ENCODE measurements around the gene DCAF5. TPM values are rescaled to one million over a fixed set of nuclear protein-coding genes. Genes with fewer than 3 reads are reported as not detected.

DCAF5 gene
- polyA plus RNA-seq, 3 donors: 22.2 to 55.1 (median 30.6) TPM

- Histone ChIP-seq H3K9me3 (replicated peaks in 1 of 2; ENCODE audit: control insufficient read depth in 1 of 2, insufficient read depth in 1 of 2, low read length in 2 of 2) (no peaks in the 10 kb centered on the region), H3K9ac (ENCODE audit: insufficient read depth, low read length, poor library complexity, severe bottlenecking) (no peak overlapping the region), H4K20me1 (ENCODE audit: insufficient read depth, low read length) (peaks cover 97% of the 10 kb centered on the region), H3K36me3 (replicated peaks in 1 of 2; ENCODE audit: control insufficient read depth in 1 of 2, insufficient read depth in 2 of 2, low read length in 2 of 2) (peaks cover 7 to 45% of the 10 kb centered on the region in 2 donors), H3K4me2 (replicated peaks; ENCODE audit: extremely low read depth, low read length, poor library complexity, severe bottlenecking) (no peak overlapping the region), H3K79me2 (ENCODE audit: insufficient read depth, low read length) (peaks cover 81% of the 10 kb centered on the region), H3K4me3 (replicated peaks in 1 of 3; ENCODE audit: low read depth in 2 of 3, low read length in 3 of 3) (no peak overlapping the region), H3K4me1 (ENCODE audit: control insufficient read depth in 1 of 2, insufficient read depth in 2 of 2, low read length in 2 of 2) (no peaks in the 10 kb centered on the region), H3K27ac (ENCODE audit: low read depth in 1 of 2, low read length in 2 of 2) (no peak overlapping the region), H3K27me3 (ENCODE audit: control insufficient read depth in 2 of 2, insufficient read depth in 2 of 2, low read length in 2 of 2) (no peaks in the 10 kb centered on the region), H2AFZ (ENCODE audit: insufficient read depth, low read depth, low read length, poor library complexity, severe bottlenecking) (no peak overlapping the region)
- intact Hi-C loops (cut with micrococcal nuclease): no loop called here
- H3K4me3 Mint-ChIP-seq: no peak overlapping the region
- H3K9me3 Mint-ChIP-seq: peaks cover 0 to 1% (median 0%) of the 10 kb centered on the region in 7 donors
- no peaks in the 10 kb centered on the region for H3K27me3 Mint-ChIP-seq (ENCODE audit: low read depth in 3 of 3)
- no peak overlapping the region for H3K27ac Mint-ChIP-seq
- H3K36me3 Mint-ChIP-seq: peaks cover 34 to 50% of the 10 kb centered on the region in 2 donors
- 100% methylated on average over 4 of the region's 5 CpGs for WGBS (ENCODE audit: insufficient coverage)
- DNase-seq: no peak
- TF ChIP-seq CTCF (IDR thresholded peaks at IDR 0.05): no peak
- H3K4me1 Mint-ChIP-seq: peaks cover 14% of the 10 kb centered on the region
These were observed 10.8 kb downstream of the DCAF5 start for GRCh38 chr14:69142101-69142500.

- H3K79me2 ChIP-seq (ENCODE audit: insufficient read depth, low read length): peaks cover 80% of the 10 kb centered on the region
- no peak for DNase-seq
- Mint-ChIP-seq H3K36me3 (peaks cover 32 to 49% of the 10 kb centered on the region in 2 donors), H3K9me3 (peaks cover 0 to 1% (median 0%) of the 10 kb centered on the region in 7 donors), H3K27ac (no peak overlapping the region), H3K27me3 (ENCODE audit: low read depth in 3 of 3) (no peaks in the 10 kb centered on the region), H3K4me1 (peaks cover 14% of the 10 kb centered on the region), H3K4me3 (no peak overlapping the region)
- H3K9me3 ChIP-seq (replicated peaks in 1 of 2; ENCODE audit: control insufficient read depth in 1 of 2, insufficient read depth in 1 of 2, low read length in 2 of 2): no peaks in the 10 kb centered on the region
- no peak overlapping the region for H3K4me2 ChIP-seq (replicated peaks; ENCODE audit: extremely low read depth, low read length, poor library complexity, severe bottlenecking)
- peaks cover 7 to 40% of the 10 kb centered on the region in 2 donors for H3K36me3 ChIP-seq (replicated peaks in 1 of 2; ENCODE audit: control insufficient read depth in 1 of 2, insufficient read depth in 2 of 2, low read length in 2 of 2)
- H3K4me3 ChIP-seq (replicated peaks in 1 of 3; ENCODE audit: low read depth in 2 of 3, low read length in 3 of 3): no peak overlapping the region
- H3K4me1 ChIP-seq (ENCODE audit: control insufficient read depth in 1 of 2, insufficient read depth in 2 of 2, low read length in 2 of 2): no peaks in the 10 kb centered on the region
- no CpG with 5 or more reads among the region's 1 CpG for whole genome bisulfite sequencing (ENCODE audit: insufficient coverage)
- intact Hi-C loops (cut with micrococcal nuclease): no loop called here
- no peaks in the 10 kb centered on the region for H3K27me3 ChIP-seq (ENCODE audit: control insufficient read depth in 2 of 2, insufficient read depth in 2 of 2, low read length in 2 of 2)
- no peak overlapping the region for H3K9ac ChIP-seq (ENCODE audit: insufficient read depth, low read length, poor library complexity, severe bottlenecking)
- peaks cover 97% of the 10 kb centered on the region for H4K20me1 ChIP-seq (ENCODE audit: insufficient read depth, low read length)
- no peak overlapping the region for H3K27ac ChIP-seq (ENCODE audit: low read depth in 1 of 2, low read length in 2 of 2)
- no peak overlapping the region for H2AFZ ChIP-seq (ENCODE audit: insufficient read depth, low read depth, low read length, poor library complexity, severe bottlenecking)
- TF ChIP-seq CTCF (IDR thresholded peaks at IDR 0.05): no peak
These were observed 11.4 kb downstream of the DCAF5 start for GRCh38 chr14:69141550-69141949.

All from CD14-positive monocyte (primary cell).